Activated CD8-positive, alpha-beta memory T cell treated with anti-CD3 and anti-CD28 coated beads, Interleukin-2, amount 50 U/mL, for 4 hours (primary cell): Measurements from ENCODE around the gene SCUBE1.

Experiments
- DNase-seq: peaks from one replicate; pipeline ENCODE4 v3.0.0-alpha.2; 2020

SCUBE1 gene

DNA sequence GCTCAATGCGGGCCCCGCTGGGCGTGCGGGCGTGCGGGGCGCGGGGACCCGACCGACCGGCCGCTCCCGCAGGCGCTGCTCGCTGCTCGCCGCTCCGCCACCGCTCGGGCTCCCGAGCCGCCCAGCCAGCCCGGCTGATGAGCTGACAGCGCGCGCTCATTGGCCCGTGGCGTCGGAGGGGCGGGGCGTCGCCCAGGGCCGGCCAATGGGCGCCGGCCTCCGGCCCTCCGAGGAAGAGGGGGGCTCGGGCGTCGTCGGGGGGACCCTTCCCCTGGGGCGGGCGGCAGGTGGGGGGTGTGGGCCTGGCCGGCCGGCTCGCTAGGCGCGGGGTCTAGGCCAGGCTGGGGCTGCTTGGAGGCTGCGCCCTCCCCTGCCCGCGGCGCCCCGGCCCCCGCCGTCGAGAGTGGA is at the start of gene SCUBE1:
TSS of gene SCUBE1 (minus strand) at position 111 of the 408 bp plus-strand sequence. CDS start 111 bp downstream, outside the sequence.
- peak; percentile 50 for DNase-seq

- DNase-seq = no peak
Measured at GRCh38 chr22:43392385-43392989, 49.3 kb upstream of the SCUBE1 start.

DNA sequence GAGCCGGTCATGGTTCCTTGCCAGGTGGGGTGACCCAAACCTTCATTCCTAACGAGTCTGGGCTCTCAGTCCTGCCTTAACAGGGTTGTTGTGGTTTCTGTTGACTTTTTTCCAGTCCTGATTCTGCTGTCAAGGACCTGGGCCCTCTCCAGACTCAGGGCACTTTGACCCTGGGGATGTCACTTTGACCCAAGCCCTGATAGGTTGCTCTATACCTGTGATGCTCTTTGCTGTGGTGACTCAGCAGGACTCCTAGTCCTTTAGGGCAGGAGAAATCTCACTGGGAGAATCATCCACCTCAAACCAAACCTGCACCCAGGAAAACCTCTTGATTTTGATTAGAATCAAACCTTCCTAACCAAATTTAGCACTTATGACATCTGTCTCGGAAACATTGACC is 48.1 kb upstream of the SCUBE1 start:
- DNase-seq = no peak

DNA sequence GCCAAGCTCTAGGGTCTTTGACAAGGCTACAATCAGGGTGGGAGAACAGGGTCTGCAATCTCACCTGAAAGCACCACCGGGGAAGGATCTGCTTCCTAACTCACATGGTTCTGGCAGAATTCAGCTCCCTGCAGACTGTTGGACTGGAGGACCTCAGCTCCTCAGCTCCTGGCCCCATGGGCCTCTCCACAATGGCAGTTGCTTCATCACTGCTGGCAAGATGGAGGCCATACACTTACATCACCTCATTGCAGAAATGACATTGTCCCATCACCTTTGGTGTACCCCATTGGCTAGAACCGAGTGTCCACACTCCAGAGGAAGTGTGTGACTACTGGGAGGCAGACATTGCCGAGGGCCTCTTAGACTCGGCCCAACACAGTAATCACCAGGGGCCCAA is 47.7 kb upstream of the SCUBE1 start:
- no peak for DNase-seq

DNA sequence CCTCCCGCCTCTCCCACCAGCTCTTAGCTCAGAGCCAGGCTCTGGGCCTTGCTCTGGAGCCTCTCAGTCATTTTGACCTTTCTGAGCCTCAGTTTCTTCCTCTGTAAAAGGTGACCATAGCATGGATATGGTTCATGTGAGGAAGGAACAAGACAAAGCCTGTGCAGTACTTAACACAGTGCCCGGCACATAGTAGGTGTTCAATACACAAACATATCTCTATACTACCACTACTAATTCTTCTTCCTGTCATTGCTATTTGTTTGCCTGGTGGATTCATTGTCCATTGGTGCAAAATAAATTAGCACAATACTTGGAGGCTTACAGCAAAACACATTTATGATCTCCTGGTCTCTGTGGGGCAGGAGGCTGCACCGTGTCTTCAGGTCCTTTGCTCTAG is 47.0 kb upstream of the SCUBE1 start:
- no peak for DNase-seq

DNA sequence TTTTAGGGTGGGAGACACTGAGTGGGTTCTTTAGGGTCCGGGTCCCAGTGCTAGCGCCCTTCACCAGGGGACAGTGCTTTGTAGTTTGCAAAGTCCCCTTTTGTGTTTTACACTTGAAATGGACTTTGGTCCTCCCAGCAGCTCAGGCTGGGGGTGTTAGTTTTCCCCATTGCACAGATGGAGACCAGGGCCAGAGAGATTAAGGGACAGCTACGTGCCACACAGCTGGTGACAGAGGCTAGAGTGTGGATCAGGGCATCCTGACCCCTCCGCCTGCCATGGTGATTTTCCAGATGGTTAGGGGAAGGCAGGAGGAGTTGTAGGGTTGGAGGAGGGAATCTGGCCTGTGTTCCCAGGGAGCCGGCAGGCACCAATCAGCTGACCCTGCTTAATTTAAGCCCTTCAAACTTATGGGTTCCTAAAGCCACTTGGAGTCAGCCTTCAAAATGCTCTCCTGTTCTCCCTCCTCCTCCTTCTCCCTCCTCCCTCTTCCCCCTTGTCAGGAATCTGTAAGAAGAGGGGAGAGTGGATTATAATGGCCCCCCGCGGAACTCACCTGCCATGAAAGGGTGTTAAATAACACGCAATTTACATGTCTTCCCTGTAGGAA is 46.2 kb upstream of the SCUBE1 start:
- DNase-seq = no peak

DNA sequence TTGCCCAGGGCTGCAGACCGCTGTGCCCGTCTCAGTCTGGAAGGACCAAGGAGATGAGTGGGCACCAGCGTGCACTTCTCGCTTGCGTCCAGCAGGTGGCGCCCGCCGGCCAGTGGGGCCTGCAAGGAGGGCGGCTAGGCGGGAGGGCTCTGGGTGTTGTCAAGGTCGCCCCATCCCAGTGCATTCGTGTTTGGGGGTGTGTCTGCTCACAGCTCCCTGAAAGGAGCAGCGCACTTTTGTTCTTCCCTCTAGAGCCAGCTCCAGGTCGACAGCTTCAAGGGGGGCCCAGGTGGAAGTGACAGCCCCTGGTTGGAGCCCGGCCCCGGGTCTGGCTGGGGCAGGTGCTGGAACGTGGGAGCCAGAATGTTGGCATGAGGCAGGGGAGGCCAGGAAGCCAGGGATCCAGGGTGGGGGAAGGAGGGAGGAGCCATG is 45.3 kb upstream of the SCUBE1 start:
- DNase-seq = peak; percentile 77

DNA sequence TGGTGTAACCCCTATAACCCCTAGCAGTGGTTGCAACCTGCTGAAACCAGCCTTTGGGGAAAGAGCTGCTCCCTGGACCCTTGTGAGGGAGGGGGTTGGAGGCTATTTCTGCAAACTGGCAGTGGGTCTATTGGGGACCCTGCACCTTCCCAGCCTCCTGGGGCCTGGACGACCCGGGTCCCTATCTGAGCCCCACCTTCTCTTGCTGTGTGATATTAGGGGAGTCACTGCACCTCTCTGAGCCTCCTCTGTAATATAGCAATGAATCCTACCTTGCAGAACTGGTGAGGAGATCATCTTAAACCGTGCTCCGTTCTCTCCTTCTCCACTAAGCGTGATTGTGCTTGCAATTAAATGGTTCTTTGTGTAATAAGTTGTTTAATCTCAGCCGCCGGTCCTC is 44.6 kb upstream of the SCUBE1 start:
- no peak for DNase-seq

DNA sequence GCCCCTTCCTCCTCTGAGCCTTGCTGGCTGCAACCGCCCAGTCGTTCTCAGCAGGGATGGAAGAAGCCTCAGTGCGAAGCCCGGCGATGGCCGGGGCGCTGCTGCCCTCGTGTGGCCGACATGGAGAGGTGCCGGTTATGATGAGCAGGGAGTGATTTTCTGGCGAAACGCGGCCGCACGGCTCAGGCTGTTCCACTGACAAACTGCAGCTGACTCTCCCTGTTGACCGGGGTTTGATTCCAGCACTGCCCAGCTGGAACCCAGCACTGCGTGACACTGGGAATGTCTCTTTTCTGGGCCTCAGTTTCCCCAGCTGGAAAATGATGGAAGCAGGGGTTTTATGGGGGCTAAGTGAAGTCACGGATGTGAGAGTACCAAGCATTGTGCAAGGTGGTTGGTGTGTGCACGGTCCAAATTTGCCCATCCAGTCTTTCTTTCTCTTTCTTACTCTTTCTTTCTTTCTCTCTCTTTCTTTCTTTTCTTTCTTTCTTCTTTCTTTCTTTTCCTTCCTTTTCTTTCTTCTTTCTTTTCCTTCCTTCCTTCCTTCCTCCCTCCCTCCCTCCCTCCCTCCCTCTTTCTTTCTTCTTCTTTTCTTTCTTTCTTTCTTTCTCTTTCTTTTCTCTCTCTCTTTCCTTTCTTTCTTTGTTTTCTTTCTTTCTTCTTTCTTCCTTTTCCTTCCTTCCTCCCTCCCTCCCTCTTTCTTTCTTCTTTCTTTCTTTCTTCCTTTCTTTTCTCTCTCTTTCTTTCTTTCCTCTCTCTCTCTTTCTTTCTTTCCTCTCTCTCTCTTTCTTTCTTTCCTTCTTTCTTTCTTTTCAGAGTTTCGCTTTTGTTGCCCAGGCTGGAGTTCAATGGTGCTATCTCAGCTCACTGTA is 42.8 kb upstream of the SCUBE1 start:
- peak; percentile 71 for DNase-seq

DNA sequence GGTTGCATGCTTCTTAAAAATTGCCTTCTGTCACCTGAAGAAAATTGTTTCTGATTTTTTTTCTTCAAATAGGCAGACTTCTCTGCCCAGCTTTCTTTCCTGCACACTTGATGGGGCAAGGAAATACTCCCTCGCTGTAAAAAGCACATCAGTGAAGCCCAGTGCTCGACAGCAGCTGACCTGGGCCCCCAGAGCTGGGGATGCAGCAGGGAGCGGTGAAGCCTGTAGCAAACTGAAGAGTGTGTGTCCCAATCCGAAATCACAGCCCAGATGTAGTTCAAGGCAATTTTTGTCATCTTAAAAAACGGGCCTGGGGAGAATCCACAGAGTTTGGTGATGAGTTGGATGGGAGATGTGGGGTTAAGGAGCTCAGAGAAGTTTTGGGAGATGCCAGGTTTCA is 41.7 kb upstream of the SCUBE1 start:
- no peak for DNase-seq

- DNase-seq = no peak
Measured at GRCh38 chr22:43381693-43382092, 38.5 kb upstream of the SCUBE1 start.

DNA sequence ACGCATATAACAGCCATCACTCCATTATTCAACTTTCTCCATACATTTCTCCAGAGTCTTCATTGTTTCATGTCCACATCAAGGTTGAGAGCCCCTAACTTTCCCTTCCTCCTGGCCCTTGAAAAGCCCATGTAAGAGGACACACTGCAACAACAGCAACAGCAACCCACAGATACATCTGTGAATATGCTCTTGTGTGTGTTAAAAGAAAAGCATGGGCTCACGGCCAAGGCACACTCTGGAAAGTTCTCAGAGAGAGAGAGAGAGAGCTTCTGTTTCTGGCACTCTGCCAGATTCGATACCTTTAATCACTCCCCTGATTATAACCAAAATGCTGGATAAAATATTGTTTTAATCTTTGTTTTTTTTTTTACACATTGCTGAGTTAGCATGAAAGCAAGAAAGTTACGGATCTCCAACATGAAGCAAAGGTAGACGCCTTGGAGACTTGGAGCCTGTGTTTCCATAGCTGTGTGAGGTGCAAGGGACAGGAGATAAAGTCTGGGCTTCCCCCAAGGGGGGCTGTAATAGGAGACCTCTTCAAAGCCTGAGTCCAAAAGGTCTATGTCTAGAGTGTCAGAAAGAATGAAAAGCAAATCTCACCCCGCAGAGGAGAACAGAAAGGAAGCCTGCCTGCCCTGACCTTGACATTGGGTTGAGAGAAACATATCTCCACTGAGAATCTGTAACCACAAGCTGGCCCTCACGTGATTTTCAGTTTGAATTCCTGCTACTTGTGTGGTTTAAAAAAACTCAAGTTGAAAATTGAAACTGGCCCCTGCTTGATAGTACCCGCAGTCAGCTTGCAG is 34.9 kb upstream of the SCUBE1 start:
- no peak for DNase-seq

DNA sequence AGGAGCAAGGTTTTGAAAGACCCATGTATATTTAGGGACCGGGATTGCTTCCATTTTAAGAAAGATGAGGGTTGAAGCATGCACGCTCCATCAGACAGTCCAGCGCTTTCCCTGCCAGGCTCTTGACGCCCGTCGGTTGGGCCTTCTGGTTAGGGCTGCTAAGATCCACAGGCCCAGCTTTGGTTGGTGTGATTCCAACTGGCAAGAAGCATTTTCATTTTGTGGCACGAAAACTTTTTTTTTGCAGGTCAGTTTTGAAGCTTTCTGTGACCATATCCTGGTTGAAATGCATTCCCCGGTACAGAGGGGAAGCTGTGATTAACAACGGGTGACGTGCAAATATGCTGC is 34.4 kb upstream of the SCUBE1 start:
- no peak for DNase-seq

DNA sequence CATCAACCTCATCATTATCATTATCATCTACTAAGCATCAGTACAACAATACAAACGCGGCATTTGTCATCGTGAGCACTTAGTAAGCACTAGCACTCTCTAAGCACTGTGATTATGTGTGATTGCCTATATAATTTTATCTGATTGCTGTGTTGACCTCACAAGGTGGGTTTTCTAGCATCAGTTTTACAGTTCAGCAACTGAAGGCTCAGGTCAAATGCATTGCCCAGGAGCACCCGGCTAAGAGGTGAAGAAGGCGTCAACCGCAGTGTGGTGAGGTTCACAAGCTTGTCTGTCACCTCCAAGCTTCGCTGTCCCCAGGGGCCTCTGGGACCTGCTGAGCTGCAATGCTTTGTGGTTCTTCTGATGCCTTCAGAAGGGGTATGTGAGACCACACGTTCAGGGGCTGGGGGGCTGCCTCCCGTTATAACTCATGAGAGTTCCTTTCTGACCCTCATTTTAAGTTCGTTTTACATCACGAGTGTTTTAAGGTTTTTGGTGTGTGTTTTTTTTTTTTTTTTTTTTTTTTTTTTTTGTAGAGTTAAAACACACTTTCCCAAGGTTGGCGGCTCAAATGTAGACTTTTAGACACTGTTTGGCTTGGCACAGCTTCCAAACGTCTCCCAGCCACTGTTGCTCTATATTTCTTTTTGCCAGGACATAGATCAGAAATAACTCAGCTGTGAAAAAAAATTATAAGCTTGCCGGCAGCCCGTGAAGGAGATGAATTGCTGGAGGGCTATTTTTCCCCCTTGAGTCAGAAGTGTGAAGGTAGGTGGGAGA is 33.8 kb upstream of the SCUBE1 start:
- peak; percentile 47 for DNase-seq

DNA sequence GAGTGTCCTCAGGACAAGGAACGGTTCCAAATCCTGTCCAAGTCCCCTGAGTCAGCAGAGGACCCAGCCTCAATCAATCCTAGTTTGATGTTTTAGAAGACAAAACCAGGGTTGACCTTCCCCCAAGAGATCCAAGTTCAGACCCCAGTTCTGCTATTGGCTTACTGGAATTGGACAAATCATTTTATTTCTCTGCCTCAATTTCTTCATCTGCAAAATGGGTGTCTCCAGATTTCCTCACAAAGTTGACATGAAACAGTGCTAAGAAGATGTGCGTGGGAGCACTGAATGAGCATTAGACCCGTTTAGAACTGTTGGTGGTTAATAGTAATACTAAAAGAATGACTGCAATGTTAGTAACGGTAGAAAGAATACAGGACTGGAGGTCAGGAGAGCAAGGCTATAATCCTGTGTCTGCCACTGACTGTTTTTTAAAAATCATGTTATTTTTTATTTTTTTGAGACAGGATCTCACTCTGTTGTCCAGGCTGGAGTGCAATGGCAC is 32.8 kb upstream of the SCUBE1 start:
- DNase-seq = no peak

DNA sequence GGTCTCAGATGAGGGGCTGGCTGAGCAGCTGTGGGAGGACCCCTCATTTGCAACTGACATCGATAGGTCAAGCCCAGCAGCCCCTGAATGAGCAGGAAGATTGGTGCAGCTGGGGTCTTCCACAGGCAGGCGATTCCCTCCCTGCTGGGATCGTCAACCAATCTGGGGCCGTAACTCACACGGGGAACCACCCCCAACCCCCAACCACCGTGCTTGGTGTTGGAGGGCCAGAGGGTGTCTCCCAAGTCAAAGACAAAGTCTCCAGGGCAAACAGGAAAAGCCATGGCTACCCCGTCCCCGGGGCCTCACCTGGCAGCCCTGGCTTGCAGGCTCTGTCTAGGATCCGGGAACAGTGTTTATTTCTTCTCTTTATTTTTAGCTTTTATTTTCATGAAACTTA is 26.9 kb upstream of the SCUBE1 start:
- DNase-seq = no peak

DNA sequence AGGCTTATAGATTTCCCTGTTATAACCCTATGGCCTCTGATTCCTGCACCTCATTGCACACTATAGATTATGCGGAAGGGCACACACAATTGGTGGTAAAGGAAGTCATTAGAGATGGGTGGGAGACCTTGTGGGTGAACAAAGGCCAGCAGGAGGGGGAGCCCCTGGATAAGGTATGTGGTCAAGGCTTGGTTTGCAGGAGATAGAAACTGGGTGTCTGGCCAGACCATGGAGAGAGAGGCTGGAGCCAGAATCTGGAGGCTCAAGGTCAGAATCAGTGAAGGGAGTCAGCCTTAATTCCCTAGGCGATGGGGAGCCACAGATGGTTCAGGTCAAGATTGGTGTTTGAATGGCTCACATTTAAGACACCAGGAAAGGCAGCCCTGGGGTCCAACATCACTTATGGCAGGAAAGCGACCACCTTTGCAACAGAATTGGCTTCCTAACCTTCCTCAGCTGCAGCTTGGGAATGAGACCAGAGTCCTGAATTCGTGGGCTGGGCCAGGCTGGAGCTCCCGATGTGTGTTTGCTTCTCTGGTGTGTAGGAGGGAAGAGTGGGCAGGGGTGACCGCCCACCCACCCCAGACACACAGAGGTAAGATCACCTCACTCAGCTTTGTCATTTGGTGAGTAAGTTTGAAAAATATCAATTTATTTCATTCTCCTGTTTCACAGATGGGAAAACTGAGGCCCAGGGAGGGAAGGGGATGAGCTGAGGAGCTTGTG is 22.7 kb upstream of the SCUBE1 start:
- DNase-seq = no peak

- no peak for DNase-seq
Measured at GRCh38 chr22:43364169-43364435, 20.9 kb upstream of the SCUBE1 start.

DNA sequence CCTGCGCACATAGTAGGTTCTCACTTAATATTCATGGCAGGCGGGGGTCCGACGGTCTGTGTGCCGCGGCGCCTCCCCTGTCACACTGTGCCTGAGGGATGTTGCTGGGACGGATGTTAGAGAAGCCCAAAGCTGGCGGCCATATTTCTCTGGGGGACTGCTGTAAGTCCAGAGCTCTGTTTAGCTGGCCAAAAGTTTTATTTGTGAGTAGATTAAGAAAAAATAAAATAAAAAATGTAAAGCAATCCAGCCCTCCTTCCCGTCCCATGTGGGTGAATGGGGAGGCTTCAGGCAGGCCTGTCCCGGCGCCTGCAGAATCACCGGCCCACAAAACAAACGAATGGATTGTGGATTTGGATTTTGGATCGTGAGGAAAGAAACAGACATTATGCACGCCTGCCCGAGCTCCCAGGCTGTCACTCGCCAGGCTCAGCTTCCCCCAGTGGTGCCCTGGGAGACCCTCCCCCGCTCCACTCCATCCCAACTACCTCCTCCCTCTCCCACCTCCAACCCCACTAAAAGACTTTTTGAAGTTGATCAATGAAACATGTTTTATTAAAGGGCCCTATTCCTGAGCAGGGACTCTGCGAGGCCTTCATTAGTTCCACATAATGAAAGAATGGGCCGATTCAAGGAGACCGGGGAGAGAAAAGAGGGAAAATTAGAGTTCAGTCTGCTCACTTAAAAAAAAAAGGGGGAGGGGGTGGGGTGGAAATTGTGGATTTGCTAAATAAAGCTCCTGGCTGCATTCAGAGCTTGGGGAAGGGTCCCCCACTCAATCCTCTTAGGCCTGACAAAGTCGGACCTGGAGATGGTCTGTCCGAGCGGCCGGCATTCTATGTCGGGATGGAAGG is 20.4 kb upstream of the SCUBE1 start:
- DNase-seq = no peak

GRCh38 chr22:43360576-43360975 is 17.4 kb upstream of the SCUBE1 start:
- DNase-seq = no peak

GRCh38 chr22:43356881-43357280 is 13.7 kb upstream of the SCUBE1 start:
- DNase-seq = no peak
